Measurements from ENCODE around the gene DLG2.
A peak's percentile ranks its signal among the peaks of the same experiment; 100 is the strongest.

DLG2 gene

GRCh38 chr11:84819128-84819527, 808.0 kb downstream of the DLG2 start:
- no peak for TF ChIP-seq CTCF (IDR thresholded peaks at IDR 0.05; ENCODE audit: low read depth, low read length)
- peak in 1 of 2 donors; percentile 36 for DNase-seq (ENCODE audit: low read depth in 2 of 2)
- H3K4me3 ChIP-seq (replicated peaks in 1 of 2; ENCODE audit: low read depth in 2 of 2, low read length in 2 of 2): no peak overlapping the region

- TF ChIP-seq CTCF (IDR thresholded peaks at IDR 0.05; ENCODE audit: low read depth, low read length): no peak
- H3K4me3 ChIP-seq (replicated peaks in 1 of 2; ENCODE audit: low read depth in 2 of 2, low read length in 2 of 2): no peak overlapping the region
- peak in 1 of 2 donors; percentile 86 for DNase-seq (ENCODE audit: low read depth in 2 of 2)
Measured at GRCh38 chr11:84817998-84818397, 809.1 kb downstream of the DLG2 start.

- no peak for TF ChIP-seq CTCF (IDR thresholded peaks at IDR 0.05; ENCODE audit: low read depth, low read length)
- peak in 1 of 2 donors; percentile 19 for DNase-seq (ENCODE audit: low read depth in 2 of 2)
- no peak overlapping the region for H3K4me3 ChIP-seq (replicated peaks in 1 of 2; ENCODE audit: low read depth in 2 of 2, low read length in 2 of 2)
Measured at GRCh38 chr11:84812471-84812969, 814.6 kb downstream of the DLG2 start.

- TF ChIP-seq CTCF (IDR thresholded peaks at IDR 0.05; ENCODE audit: low read depth, low read length): no peak
- DNase-seq (ENCODE audit: low read depth in 2 of 2): no peak
- H3K4me3 ChIP-seq (replicated peaks in 1 of 2; ENCODE audit: low read depth in 2 of 2, low read length in 2 of 2): no peak overlapping the region
Measured at GRCh38 chr11:84806354-84806753, 820.8 kb downstream of the DLG2 start.

GRCh38 chr11:84804041-84804440, 823.1 kb downstream of the DLG2 start:
- no peak for DNase-seq (ENCODE audit: low read depth in 2 of 2)
- TF ChIP-seq CTCF (IDR thresholded peaks at IDR 0.05; ENCODE audit: low read depth, low read length): no peak
- no peak overlapping the region for H3K4me3 ChIP-seq (replicated peaks in 1 of 2; ENCODE audit: low read depth in 2 of 2, low read length in 2 of 2)

- peak; percentile 2 to 71 for DNase-seq (ENCODE audit: low read depth in 2 of 2)
- TF ChIP-seq CTCF (IDR thresholded peaks at IDR 0.05; ENCODE audit: low read depth, low read length): peak; percentile 36
- H3K4me3 ChIP-seq (replicated peaks in 1 of 2; ENCODE audit: low read depth in 2 of 2, low read length in 2 of 2): no peak overlapping the region
Measured at GRCh38 chr11:84800755-84801346, 826.3 kb downstream of the DLG2 start.

GRCh38 chr11:84799112-84799511, 828.0 kb downstream of the DLG2 start:
- DNase-seq (ENCODE audit: low read depth in 2 of 2): no peak
- TF ChIP-seq CTCF (IDR thresholded peaks at IDR 0.05; ENCODE audit: low read depth, low read length): no peak
- no peak overlapping the region for H3K4me3 ChIP-seq (replicated peaks in 1 of 2; ENCODE audit: low read depth in 2 of 2, low read length in 2 of 2)
